ENCODE measurements around the gene CHAT. TPM values are rescaled to one million over a fixed set of nuclear protein-coding genes. Genes with fewer than 3 reads are reported as not detected.

CHAT gene
- total RNA-seq, 1 experiment from 2014 or later: not detected

DNA sequence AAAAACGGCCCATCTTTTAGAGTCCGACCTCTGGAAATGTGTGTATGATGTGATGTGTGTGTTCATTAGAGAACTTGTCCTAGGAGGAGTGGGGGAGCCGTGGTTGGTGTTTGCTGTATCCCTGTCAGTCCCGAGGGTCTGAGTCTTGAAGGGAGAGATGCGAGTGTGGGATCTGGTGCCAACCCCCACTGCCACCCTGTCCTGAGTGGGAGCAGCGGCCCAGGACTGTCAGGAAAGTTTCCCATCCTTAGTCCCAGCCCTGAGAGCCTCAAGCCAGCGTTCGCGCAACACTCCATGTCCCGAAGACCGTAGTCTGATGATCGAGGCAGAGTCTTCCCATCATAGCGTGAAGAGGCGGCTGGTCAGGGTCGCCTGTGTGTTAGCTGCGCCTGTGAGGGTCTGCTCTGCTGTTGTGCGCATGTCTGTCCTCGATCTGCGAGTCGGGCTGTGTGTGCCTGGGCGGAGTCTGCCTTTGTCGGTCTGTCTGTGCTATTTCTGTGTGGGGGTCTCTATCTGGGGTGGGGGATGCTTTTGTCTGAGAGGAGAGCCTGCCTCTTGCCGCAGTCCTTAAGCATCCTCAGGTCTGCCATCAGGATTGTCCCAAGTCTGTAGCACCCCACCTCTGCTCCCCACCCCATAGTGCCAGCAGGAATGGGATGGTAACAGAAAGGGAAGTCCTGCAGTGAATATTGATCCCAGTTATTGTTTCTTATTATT is 514 bp upstream of the CHAT start:
- no peak overlapping the region for H3K27ac ChIP-seq
- no peak overlapping the region for H3K4me3 ChIP-seq
- no peaks in the 10 kb centered on the region for H3K4me1 ChIP-seq
- H3K36me3 ChIP-seq: no peaks in the 10 kb centered on the region
- no peak for DNase-seq
- H3K9me3 ChIP-seq (replicated peaks): no peaks in the 10 kb centered on the region
- H3K27me3 ChIP-seq: no peaks in the 10 kb centered on the region

GRCh38 chr10:49614242-49615198 is 683 bp downstream of the CHAT start:
- no peaks in the 10 kb centered on the region for H3K36me3 ChIP-seq
- no peak overlapping the region for H3K27ac ChIP-seq
- H3K9me3 ChIP-seq (replicated peaks): no peaks in the 10 kb centered on the region
- H3K4me1 ChIP-seq: no peaks in the 10 kb centered on the region
- DNase-seq: no peak
- H3K4me3 ChIP-seq: no peak overlapping the region
- no peaks in the 10 kb centered on the region for H3K27me3 ChIP-seq

DNA sequence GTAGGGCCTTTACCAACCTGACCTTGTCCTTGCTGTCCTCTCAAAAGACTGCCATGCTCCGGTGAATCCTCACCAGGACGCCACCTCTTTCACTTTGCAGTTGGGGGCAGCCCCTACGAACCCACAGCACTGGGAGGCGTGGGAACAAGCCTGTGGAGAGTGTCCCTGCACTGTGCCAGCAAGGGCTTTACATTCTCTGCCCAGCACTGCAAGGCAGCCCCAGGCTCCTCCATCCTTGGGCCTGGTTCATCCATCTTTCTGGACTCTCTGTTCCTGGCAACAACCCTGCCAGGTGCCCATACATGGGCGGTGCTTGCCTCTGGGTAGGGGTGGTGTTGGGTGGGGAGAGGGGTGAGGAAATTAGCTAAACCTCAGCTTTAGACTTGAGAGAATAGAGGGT is 1.4 kb downstream of the CHAT start:
- Histone ChIP-seq H3K9me3 (replicated peaks) (no peaks in the 10 kb centered on the region), H3K4me1 (no peaks in the 10 kb centered on the region), H3K27me3 (no peaks in the 10 kb centered on the region), H3K4me3 (no peak overlapping the region), H3K27ac (no peak overlapping the region), H3K36me3 (no peaks in the 10 kb centered on the region)
- no peak for DNase-seq

- Histone ChIP-seq H3K27ac (no peak overlapping the region), H3K27me3 (no peaks in the 10 kb centered on the region), H3K4me3 (no peak overlapping the region), H3K4me1 (no peaks in the 10 kb centered on the region), H3K9me3 (replicated peaks) (no peaks in the 10 kb centered on the region), H3K36me3 (no peaks in the 10 kb centered on the region)
- DNase-seq: no peak
These were observed 1.9 kb downstream of the CHAT start for GRCh38 chr10:49615721-49616120.

DNA sequence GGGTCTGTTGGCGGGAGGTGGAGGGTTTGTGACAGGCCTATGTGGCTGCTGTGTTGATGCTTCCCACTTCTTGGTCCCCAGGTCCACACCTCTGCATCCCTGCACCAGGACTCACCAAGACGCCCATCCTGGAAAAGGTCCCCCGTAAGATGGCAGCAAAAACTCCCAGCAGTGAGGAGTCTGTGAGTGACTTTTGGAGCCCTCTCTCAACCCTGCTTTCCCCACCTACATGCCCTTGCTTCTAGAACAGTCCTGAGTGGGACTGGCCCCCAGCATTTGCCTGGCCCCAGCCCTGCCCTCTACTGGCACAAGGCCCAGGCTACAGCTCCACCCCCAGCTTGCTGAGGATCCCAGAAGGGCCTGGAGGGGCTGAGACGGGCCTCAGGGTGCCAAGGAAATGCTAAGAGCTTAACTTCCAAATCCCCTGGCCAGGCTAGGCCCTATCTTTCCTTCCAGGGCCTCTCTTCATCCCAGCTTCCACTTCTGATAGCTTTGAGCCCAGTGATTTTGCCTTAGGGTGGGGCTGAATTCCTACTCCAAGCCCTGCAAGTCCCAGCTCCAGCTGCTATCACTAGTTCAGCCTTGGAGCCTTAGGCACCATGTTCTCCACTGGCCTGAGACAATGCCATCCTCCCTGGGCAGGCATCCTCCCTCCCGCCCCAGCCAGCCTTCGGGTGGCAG is 2.7 kb downstream of the CHAT start:
- Histone ChIP-seq H3K27me3 (no peaks in the 10 kb centered on the region), H3K27ac (no peak overlapping the region), H3K4me1 (no peaks in the 10 kb centered on the region), H3K36me3 (no peaks in the 10 kb centered on the region), H3K9me3 (replicated peaks) (no peaks in the 10 kb centered on the region), H3K4me3 (no peak overlapping the region)
- no peak for DNase-seq

DNA sequence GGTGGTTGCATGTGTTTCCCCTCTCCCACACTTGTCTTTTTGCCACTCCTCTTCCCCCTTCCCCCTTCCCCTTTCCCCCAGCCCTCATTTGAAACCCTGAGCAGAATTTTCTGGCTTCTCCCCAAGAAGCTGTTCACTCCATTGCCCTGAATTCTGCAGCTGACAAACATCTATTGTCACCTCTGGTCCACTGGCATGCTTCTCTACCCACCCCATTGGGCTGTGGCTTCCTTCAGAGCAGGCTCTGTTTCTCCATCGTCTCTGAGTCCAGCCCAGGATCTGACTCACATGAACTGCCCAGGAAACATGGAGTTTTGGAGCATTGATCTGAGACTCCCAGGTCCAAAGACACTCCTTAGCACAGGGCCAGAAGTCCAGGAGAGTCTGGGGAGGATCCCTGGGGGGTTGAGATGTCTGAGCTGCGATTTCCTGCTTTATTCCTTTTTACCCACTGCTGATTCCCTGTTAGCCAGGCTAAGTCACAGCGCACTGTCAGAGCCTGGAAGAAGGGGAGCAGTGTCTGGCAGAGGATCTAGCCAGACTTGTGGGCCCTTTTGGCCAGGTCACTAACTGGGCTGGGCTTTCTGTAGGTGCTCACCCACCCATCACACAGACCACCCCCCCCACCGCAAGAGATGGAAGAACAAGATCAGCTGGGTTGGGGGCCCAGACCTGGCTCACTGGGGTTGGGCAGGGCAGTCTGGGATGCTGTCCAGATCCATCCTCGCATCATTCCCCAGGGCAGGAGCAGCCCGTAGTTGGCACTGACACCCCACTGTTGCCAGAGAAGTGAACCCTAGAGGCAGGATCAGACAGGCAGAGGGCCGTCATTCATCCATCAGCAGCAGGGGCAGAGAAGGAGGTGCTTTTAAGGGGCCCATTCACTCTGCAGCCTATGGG is 3.5 kb downstream of the CHAT start:
- H3K27me3 ChIP-seq: no peaks in the 10 kb centered on the region
- H3K36me3 ChIP-seq: no peaks in the 10 kb centered on the region
- H3K9me3 ChIP-seq (replicated peaks): no peaks in the 10 kb centered on the region
- no peak overlapping the region for H3K4me3 ChIP-seq
- DNase-seq: no peak
- no peak overlapping the region for H3K27ac ChIP-seq
- H3K4me1 ChIP-seq: no peaks in the 10 kb centered on the region

DNA sequence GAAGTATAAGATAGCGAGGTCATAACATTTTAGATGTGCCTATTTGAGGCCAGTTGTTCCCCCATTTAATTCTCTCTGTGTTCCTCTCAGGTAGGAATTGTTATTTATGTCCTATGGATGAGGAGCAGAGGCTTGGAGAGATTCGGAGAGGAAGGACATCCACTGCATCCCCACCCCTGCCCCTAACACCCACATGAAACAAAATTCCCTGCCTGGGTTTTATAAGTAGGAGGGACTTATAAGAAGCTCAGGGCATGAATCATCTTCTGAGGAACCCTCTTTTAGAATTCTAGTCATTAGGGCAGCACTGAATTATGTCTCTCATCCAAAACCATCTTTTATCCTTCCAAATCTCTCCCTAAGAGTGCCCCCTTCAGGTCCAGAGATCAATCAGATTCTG is 5.0 kb downstream of the CHAT start:
- H3K4me3 ChIP-seq: no peak overlapping the region
- H3K9me3 ChIP-seq (replicated peaks): no peaks in the 10 kb centered on the region
- H3K4me1 ChIP-seq: no peaks in the 10 kb centered on the region
- no peak for DNase-seq
- no peaks in the 10 kb centered on the region for H3K27me3 ChIP-seq
- H3K27ac ChIP-seq: no peak overlapping the region
- no peaks in the 10 kb centered on the region for H3K36me3 ChIP-seq

GRCh38 chr10:49619613-49620012 is 5.8 kb downstream of the CHAT start:
- Histone ChIP-seq H3K27ac (no peak overlapping the region), H3K9me3 (replicated peaks) (no peaks in the 10 kb centered on the region), H3K27me3 (no peaks in the 10 kb centered on the region), H3K4me3 (no peak overlapping the region), H3K4me1 (no peaks in the 10 kb centered on the region), H3K36me3 (no peaks in the 10 kb centered on the region)
- no peak for DNase-seq

DNA sequence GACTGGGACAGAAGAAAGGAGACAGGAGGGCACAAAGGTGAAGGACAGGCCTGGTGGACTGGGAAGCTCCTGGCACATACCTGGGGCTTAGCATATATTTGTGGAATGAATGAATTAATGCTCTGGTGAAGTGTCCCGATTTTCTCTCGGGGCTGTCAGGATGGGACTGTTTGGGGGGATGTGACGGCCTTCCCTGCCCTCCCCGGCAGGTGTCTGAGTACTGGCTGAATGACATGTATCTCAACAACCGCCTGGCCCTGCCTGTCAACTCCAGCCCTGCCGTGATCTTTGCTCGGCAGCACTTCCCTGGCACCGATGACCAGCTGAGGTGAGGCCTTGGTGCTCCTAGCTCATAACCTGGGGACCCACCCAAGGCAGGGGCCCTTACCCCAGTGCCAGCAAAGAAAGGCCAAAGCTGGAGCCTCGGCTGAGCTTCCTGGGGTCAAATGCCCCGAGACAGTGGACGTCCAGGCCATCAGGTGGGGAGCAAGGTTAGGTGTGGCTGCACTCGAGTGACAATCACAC is 6.5 kb downstream of the CHAT start:
- Histone ChIP-seq H3K36me3 (no peaks in the 10 kb centered on the region), H3K27me3 (no peaks in the 10 kb centered on the region), H3K27ac (no peak overlapping the region), H3K4me1 (no peaks in the 10 kb centered on the region), H3K4me3 (no peak overlapping the region), H3K9me3 (replicated peaks) (no peaks in the 10 kb centered on the region)
- no peak for DNase-seq

- Histone ChIP-seq H3K4me3 (no peak overlapping the region), H3K27me3 (no peaks in the 10 kb centered on the region), H3K27ac (no peak overlapping the region), H3K36me3 (no peaks in the 10 kb centered on the region), H3K4me1 (no peaks in the 10 kb centered on the region), H3K9me3 (replicated peaks) (no peaks in the 10 kb centered on the region)
- DNase-seq: no peak
These were observed 7.1 kb downstream of the CHAT start for GRCh38 chr10:49620841-49621378.

- no peak for DNase-seq
- Histone ChIP-seq H3K4me3 (no peak overlapping the region), H3K27me3 (no peaks in the 10 kb centered on the region), H3K36me3 (no peaks in the 10 kb centered on the region), H3K4me1 (no peaks in the 10 kb centered on the region), H3K9me3 (replicated peaks) (no peaks in the 10 kb centered on the region), H3K27ac (no peak overlapping the region)
These were observed 7.7 kb downstream of the CHAT start for GRCh38 chr10:49621561-49621960.

DNA sequence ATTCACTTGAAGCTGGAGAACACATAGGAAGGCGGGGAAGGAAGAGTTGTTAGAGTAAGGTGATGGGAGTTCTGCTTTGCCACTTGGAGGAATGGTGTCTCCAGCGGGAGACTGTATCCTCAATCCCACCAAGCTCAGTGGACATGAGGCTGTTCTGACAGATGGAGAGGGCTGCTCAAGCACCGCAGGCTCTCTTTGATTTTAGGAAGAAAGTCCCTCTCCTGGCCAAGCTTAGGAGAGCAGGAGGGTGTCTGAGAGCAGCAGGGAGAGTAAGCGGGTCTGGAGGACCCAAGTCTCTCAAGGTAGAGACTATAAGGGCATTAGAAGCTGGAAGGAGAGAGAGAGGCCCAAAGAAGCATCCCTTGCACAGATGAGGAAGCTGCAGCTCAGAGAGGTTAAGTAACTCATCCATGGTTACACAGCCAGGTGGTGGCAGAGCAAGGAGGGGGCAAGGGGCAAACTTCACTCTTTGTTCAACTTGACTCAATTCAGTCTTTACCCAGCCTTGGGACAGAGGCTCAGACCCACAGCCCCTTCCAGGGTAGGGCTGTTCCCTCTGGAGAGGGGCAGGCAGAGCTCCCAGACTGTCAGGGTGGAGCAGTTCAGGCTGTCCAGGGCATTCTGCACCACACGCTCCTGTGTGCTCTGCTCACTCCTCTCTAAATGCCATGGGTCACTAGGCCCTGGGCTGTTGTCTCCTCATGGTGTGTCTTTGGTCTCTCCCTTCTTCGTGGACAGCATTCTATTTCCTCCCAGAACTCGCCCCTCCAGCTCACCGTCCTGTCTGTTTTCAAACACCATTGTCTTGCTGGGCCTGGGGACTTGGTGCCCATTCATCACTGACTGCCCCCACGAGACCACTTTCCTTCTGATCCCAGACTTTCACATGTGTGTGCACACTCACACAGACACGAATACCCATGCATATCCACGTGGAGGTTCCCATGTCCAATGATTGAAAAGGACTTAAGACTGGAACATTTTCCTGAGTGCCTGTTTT is 8.9 kb downstream of the CHAT start:
- no peak for DNase-seq
- H3K36me3 ChIP-seq: no peaks in the 10 kb centered on the region
- no peaks in the 10 kb centered on the region for H3K4me1 ChIP-seq
- H3K27ac ChIP-seq: no peak overlapping the region
- H3K27me3 ChIP-seq: no peaks in the 10 kb centered on the region
- H3K4me3 ChIP-seq: no peak overlapping the region
- H3K9me3 ChIP-seq (replicated peaks): no peaks in the 10 kb centered on the region

DNA sequence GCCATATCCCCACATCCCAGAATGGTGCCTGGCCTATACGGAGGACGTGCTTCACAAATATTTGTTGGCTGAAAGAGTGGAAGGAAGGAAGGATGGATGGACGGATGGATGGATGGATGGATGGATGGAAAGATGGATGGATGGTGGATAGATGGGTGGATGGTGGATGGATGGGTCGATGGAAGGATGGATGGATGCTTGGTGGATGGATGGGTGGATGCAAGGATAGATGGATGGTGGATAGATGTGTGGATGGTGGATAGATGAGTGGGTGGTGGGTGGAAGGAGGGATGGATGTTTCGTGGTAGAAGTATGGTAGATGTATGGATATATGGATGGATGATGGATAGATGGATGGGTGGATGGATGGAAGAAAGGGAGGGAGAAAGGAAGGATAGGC is 10.8 kb downstream of the CHAT start:
- Histone ChIP-seq H3K27me3 (no peaks in the 10 kb centered on the region), H3K27ac (no peak overlapping the region), H3K9me3 (replicated peaks) (no peaks in the 10 kb centered on the region), H3K36me3 (no peaks in the 10 kb centered on the region), H3K4me3 (no peak overlapping the region), H3K4me1 (no peaks in the 10 kb centered on the region)
- DNase-seq: no peak

Measured in SJCRH30 (cell line).